DMS79 (cell line): ENCODE measurements around the gene ACTRT2.

ENCODE experiments used
- DNase-seq: peaks from one replicate; lab custom pipeline; 2025; lab: John Stamatoyannopoulos, UW

ACTRT2 gene

GRCh38 chr1:3021233-3021671 is at the start of gene ACTRT2:
TSS of gene ACTRT2 (plus strand) at chr1:3021467. CDS start at chr1:3021687, 220 bp downstream.
- no peak for DNase-seq

- no peak for DNase-seq
These were observed 49.7 kb upstream of the ACTRT2 start for GRCh38 chr1:2971609-2972008.

- no peak for DNase-seq
These were observed 49.0 kb upstream of the ACTRT2 start for GRCh38 chr1:2972011-2972878.

DNA sequence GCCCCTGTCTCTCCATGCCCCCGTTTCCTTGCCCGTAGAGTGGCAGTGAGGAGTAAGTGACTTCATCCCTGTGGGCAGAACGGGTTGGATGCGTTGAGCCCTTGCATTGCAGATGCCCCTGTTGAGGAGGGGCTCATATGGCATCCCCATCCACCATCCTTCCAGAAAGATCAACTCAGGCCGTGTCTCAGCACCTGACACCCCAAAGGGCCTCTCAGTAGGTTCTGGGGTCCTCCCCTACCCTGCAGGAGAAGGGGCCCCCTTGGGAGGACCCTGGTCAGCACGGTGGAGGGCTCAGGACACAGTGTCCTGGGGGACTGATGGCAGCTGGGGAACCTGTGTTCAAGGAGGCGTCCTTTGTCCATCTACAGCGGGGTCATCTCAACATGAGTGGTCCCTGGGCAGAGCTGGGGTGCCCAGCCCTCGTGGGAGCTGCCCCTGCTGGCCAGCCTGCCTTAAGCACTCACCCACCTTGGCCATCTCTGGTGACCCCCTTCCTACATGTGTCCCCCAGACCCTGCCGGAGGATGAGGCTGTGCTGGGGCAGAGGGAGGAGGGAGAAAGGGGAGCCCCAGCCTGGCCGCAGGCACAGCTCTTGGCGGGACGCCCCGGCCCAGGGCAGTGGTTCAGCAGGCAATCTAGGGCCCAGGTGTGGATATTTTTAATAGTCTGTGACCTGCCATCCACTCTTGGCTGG is 48.2 kb upstream of the ACTRT2 start:
- DNase-seq: no peak

GRCh38 chr1:2973601-2974593 is 47.4 kb upstream of the ACTRT2 start:
- DNase-seq: no peak

DNA sequence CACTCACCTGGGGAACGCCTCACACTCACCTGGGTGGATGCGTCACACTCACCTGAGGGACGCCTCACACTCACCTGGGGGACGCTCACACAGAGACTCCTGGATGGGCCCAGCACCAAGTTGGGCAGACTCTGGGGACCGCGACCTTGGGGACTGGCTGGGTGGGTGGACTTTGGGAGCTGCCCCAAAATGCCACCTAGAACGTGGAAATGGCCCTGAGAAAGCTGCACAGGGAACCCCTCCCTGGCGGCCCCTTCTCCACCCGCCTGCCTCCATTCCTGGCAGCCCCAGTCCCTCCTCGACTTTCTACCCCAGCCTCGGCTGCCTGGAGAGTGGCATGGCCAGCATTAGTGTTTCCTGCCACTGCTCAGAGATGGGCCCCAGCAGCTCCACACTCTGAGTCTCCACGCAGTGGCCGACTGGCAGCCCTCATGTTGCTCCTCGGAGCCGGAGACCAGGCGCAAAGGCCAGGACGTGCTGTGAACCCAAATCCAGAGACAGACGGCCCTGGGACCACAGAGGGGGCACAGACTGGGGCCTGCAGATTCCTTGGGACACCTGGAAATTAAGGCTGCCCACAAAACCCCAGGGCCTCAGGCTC is 46.5 kb upstream of the ACTRT2 start:
- DNase-seq: no peak

DNA sequence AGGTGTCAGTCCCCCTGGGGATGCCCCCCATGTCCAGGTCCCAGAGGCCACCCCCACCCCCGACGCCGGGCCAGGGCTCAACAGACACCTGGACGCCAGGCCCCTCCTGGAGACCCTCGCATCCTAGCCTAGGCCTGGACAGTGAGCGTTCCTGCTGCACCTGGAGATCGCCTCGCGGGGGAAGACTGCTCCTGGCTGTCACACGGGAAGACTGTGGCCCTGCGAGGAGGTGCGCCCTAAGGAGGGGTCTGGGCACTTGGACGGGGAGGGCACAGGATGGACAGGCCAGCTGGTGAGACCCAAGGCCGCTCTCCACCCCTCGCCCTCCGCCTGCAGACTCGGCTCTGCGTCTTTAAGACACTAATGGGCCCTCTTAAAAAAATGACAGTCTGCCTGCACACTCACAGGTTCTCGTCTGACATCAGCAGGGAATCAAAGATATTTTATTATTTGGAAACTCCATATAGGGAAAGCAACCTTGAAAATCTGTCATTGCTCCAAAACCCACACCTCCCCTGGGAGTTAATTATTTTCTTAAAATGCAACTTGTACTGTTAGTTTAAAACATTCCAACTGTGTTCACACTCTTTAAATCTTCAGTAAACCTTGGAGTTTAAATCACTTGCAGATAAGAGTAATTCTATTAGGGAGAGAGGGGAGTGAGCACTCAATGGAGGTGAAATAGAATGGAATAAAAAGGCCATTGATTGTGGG is 45.6 kb upstream of the ACTRT2 start:
- peak; percentile 18 for DNase-seq

GRCh38 chr1:2976180-2976562 is 45.1 kb upstream of the ACTRT2 start:
- no peak for DNase-seq

GRCh38 chr1:2977886-2978611 is 43.2 kb upstream of the ACTRT2 start:
- DNase-seq: no peak

- DNase-seq: no peak
These were observed 42.5 kb upstream of the ACTRT2 start for GRCh38 chr1:2978691-2979190.

DNA sequence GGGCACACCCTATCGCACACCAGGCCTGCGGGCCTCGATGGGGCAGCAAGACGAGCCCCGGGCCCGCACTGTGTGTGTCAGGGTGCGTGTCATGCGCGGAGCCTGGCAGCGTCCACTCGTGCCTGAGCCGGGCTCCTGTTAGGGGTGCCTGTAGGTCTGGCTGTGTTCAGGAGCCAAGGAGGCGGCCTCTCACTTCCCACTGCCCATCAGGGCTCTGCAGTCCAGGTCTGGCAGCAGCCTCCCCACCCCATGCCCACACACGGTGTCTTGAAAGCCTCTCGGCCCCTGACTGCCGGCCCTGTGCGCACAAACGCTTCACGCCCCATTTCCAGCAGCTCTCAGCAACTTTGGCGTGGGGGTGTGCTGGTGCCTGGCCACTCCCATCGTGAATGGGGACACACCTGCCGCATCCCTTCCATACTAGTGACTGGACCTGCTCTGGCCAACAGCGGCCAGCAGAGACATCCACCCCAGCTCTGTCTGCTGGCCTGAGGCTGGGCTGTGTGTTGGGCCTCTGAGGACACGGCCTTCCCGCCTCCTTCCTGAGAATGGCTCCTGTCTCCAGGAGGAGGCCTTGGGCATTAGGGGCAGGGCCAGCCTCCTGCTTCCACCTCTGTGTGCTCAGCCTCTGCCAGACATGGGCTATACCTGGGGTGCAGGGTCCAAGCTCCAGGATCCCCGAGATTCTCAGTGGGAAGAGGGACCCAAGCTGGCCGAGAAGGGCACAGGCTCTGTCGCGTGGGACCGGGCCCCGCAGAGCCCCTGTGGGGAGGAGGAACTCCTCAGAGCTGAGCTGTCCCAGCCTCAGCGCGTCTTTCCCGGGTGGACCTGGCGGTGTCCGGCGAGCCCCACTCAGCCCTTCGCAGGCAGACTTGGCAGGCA is 41.8 kb upstream of the ACTRT2 start:
- peak; percentile 73 for DNase-seq

DNA sequence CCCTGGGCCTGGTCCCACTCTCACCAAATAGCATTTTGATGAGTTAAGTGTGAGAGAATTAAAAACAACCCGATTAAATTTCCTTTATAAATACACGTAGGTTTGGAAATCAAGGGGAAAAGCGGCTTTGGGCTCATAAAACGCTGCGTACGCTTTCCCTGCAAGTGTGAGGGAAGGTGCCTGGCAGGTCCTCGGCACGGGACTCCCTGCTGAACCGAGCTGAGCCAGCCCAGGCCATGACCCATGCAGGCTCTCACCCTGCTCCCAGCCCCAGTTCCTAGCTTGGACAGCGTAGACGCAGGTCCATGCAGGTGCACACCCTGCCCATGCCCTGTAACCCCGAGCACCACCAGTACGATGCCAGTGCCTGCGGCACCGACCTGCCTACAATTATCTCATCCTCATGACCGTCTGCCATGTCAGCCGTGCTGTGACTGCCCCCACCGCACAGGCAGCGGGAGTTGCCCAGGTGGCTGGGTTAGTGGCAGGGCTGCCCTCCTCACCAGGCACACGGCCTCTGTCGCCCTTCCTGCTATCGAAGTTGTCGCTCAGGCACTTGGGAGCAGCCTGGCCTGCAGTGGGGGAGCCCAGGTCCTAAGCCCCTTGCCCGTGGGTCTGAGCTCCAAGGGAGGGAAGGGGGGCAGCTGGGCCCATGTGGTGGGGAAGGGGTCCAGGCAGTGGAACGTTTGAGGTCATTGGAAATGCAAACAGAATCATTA is 41.0 kb upstream of the ACTRT2 start:
- DNase-seq: no peak

DNA sequence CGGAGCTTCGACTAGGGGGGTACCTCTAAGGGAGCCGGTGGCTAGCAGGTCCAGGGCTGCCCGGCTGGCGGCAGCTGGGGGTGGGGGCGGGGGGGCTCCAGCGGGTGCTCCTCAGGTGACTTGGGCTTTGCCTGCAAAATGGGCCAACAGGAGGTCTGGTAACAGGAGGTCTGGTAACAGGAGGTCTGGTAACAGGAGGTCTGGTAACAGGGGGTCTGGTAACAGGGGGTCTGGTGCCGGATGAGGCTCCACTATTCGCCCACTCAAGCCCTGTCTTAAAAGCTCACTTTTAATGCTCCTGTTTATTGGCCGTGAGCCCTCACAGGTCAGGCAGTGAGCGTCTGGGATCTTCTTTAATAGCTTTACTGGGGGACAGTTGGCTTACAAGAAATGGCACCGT is 40.4 kb upstream of the ACTRT2 start:
- no peak for DNase-seq

DNA sequence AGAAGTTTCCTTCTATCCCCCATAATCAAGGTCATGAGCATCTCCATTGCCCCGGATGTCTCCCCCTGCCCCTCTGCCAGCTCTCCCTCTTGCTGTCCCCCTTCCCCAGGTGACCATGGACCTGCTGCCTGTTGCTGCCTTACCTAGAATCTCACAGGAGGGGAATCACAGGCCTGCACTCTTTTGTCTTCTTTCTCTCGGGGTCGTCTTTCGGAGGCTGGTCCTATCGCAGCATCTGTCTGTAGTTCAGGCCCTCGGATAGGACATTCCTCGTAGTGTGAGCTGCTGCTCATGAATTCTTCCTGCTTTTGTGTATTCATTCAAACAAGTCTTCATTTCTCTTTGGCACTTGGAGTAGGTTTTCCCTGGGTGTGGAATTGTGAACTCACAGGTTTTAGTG is 39.9 kb upstream of the ACTRT2 start:
- DNase-seq: no peak

GRCh38 chr1:2981981-2982614 is 39.2 kb upstream of the ACTRT2 start:
- no peak for DNase-seq

- DNase-seq: no peak
These were observed 38.5 kb upstream of the ACTRT2 start for GRCh38 chr1:2982615-2983318.

DNA sequence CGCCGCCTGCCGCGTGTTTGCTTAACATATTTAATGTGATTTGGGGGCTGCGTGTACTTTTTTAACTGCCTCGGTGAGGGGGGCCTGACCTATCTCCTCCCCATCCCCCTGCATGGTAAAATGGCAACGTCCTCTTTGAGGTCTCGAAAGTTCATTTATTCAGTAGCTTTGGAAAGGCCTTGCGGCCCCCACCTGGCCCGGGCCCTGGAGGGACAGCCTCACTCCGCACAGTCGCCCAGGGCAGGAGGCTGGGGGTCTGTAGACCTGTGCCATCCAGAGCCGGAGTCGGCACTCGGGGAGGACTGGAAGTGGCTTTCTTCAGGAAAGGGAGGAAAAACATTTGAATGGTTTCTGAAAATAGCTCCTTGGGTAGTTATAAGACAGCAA is 38.0 kb upstream of the ACTRT2 start:
- no peak for DNase-seq
